Measurements from ENCODE around the gene DOCK10. TPM values are rescaled to one million over a fixed set of nuclear protein-coding genes. Genes with fewer than 3 reads are reported as not detected.

Gene DOCK10
- total and polyA plus RNA-seq, 2 donors (not counting 3 experiments of a cell fraction or from before 2014, with no cell fraction given), result 5.8 to 23.0 TPM

DNA sequence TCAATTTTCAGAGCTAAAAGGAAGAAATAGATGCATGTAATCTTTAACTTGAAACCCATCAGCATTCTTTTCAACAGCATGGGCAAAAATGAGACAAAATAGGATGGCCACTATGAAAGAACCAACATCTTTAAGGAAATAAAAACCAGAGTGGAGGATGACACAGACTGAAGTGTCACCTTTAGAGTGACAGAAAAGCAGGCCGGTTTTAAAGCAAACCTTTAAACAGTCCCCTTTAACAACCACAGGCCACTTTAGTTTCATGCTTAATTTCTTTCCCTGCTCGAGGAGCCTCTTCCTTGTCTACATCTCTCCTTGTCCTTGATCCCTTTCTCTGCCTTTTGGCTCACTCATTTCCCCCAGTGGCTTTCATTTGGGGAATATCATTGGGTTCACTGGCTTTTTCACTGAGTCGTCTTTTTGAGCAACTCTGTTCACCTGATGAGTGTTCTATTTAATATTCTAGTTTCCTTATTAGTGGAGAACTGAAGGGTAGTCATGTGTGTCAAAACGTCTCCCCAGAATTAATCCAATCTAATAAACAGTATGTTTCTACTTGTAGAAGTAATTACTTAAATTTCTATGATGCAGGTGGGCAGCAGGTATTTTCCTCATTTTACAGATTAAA, 72.5 kb downstream of the DOCK10 start:
- H3K4me1 ChIP-seq (ENCODE audit: control insufficient read depth, extremely low read depth, insufficient read depth, low read length), result no peaks in the 10 kb centered on the region
- no TSS peak for BruUV-seq (replicated peaks)
- CTCF ChIA-PET, result no interaction called here
- FAIRE-seq (no peak), DNase-seq (ENCODE audit: low read depth, low spot score) (no peak)
- H3K9me1 ChIP-seq (replicated peaks; ENCODE audit: control insufficient read depth, extremely low read depth, insufficient read depth, low read length), result no peaks in the 10 kb centered on the region
- H4K20me1 ChIP-seq (replicated peaks; ENCODE audit: control insufficient read depth, extremely low read depth, insufficient read depth, low read length), result no peaks in the 10 kb centered on the region
- H3K79me2 ChIP-seq (ENCODE audit: control insufficient read depth, insufficient read depth, low read length), result no peaks in the 10 kb centered on the region
- H3K9me3 ChIP-seq (replicated peaks; ENCODE audit: control insufficient read depth, insufficient read depth, low read length), result no peaks in the 10 kb centered on the region
- no peak overlapping the region for H2AFZ ChIP-seq (ENCODE audit: low read depth, low read length)
- no peak overlapping the region for H3K4me2 ChIP-seq (ENCODE audit: insufficient read depth, low read length)
- dilution Hi-C loops (cut with MboI; ENCODE audit: extremely low pct_ligation_motif_present, low sequenced_read_pairs) (no loop called here), intact Hi-C loops (cut with micrococcal nuclease) (no loop called here)
- H3K36me3 ChIP-seq (ENCODE audit: control insufficient read depth in 2 of 2, extremely low read depth in 1 of 2, insufficient read depth in 2 of 2, low read length in 2 of 2), result no peaks in the 10 kb centered on the region
- TF ChIP-seq GATA2 (IDR thresholded peaks at IDR 0.05; ENCODE audit: insufficient read depth, insufficient read length, low read depth, low read length) (no peak), POLR2A (IDR thresholded peaks at IDR 0.05; ENCODE audit: low read depth, low read length) (no peak), MYC (IDR thresholded peaks at IDR 0.05; ENCODE audit: low read depth, low read length) (no peak), FOS (IDR thresholded peaks at IDR 0.05; ENCODE audit: borderline replicate concordance, insufficient read depth, low read length) (no peak), POLR2AphosphoS5 (IDR thresholded peaks at IDR 0.05; ENCODE audit: insufficient read depth, low read depth, low read length) (no peak), JUN (IDR thresholded peaks at IDR 0.05; ENCODE audit: borderline replicate concordance, insufficient read depth, insufficient read length, low read depth) (no peak)
- TF ChIP-seq, protein P1, sequence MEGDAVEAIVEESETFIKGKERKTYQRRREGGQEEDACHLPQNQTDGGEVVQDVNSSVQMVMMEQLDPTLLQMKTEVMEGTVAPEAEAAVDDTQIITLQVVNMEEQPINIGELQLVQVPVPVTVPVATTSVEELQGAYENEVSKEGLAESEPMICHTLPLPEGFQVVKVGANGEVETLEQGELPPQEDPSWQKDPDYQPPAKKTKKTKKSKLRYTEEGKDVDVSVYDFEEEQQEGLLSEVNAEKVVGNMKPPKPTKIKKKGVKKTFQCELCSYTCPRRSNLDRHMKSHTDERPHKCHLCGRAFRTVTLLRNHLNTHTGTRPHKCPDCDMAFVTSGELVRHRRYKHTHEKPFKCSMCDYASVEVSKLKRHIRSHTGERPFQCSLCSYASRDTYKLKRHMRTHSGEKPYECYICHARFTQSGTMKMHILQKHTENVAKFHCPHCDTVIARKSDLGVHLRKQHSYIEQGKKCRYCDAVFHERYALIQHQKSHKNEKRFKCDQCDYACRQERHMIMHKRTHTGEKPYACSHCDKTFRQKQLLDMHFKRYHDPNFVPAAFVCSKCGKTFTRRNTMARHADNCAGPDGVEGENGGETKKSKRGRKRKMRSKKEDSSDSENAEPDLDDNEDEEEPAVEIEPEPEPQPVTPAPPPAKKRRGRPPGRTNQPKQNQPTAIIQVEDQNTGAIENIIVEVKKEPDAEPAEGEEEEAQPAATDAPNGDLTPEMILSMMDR (IDR thresholded peaks at IDR 0.05; ENCODE audit: extremely low read depth in 1 of 2, insufficient read depth in 1 of 2, low read depth in 1 of 2, low read length in 2 of 2), result no peak
- TF ChIP-seq, protein P2, sequence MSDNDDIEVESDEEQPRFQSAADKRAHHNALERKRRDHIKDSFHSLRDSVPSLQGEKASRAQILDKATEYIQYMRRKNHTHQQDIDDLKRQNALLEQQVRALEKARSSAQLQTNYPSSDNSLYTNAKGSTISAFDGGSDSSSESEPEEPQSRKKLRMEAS (IDR thresholded peaks at IDR 0.05; ENCODE audit: insufficient read depth, insufficient read length), result no peak
- no peak overlapping the region for H3K9ac ChIP-seq (replicated peaks; ENCODE audit: extremely low read depth, insufficient read depth, low read length)
- no peaks in the 10 kb centered on the region for H3K27me3 ChIP-seq (ENCODE audit: control insufficient read depth in 2 of 2, insufficient read depth in 2 of 2, low read length in 2 of 2)
- H3K27ac ChIP-seq (ENCODE audit: insufficient read depth, low read depth, low read length), result no peak overlapping the region
- POLR2A ChIA-PET, result no interaction called here
- no peak overlapping the region for H3K4me3 ChIP-seq (replicated peaks in 1 of 3; ENCODE audit: insufficient read depth in 1 of 3, low read depth in 1 of 3, low read length in 3 of 3)
